Measurements from ENCODE around the gene OR8U1. TPM values are rescaled to one million over a fixed set of nuclear protein-coding genes. Genes with fewer than 3 reads are reported as not detected.
"Not testable (repeated sequence)": the region's sequence is repeated elsewhere in the genome, so short reads cannot be mapped to it uniquely, and the experiment has no call there.

The OR8U1 gene
- total RNA-seq (ENCODE audit: insufficient read depth, low replicate concordance): 3.6 TPM

DNA sequence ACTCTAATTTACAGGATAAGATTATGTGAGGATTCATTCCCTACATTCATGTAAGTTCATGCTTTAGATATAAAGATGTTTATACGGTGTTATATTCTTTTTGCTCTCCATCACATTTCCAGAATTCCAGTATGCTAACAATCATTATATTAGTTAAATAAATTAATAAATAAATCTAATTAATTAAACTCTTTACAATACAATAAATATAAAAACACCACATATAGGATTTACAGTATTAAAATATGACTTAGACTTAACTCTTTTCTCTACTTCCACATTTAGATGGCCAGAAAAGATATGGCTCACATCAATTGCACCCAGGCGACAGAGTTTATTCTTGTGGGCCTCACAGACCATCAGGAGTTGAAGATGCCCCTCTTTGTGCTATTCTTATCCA is at the start of gene OR8U1:
Gene OR8U1 (plus strand): TSS at position 301 of the 400 bp plus-strand sequence. CDS start 0 bp downstream, at position 301.
- DNase-seq (ENCODE audit: low spot score): no peak

DNA sequence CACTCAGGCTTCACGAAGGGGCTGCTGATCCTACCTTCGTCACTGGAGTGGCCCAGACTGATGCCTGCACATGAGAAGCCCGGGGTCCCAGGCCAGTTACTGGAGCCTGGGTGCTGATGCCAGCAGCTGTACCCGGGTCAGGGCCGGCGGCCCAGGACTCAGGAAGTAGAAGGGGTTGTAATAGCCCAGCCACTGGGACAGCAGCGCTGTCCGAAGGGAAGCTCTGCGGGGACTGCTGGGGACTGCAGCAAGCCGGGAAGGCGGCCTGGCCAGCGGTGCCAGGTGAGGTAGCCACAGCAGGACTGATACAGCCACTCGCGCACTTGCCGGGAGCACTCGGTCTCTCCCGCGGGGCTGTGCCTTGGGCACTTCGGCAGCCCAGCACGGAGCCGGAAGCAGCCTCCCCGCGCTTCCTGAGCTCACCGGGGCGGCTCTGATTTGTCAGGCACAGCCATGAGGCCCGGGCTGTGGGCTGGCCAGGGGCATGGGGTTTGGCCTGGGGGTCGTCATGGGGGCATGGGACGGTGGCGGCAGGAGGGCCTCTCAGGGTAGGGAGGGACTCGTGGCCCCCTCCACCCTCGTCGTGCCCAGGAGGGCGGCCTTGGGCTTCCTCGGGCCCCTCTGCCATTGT is 43.4 kb upstream of the OR8U1 start:
- DNase-seq (ENCODE audit: low spot score): no peak

DNA sequence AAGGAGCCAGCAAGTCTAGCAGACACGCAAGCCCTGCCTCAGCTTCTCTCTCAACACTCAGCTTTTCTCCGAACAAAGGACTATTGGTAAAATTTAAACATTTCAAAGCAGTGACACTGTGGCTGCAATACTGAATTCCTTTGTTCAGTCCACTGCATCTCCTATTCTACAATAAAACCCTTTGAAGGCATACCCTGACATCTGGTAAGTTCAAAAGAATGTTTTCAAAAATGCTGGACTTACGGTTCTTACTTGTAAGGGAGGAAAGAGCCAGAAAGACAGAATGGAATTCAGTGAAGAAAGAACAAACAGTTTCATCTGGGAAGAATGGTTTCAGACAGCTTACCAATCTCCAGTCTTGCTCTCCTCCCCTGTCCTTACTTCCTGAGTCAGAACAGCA is 42.3 kb upstream of the OR8U1 start:
- DNase-seq (ENCODE audit: low spot score): peak; percentile 1

DNA sequence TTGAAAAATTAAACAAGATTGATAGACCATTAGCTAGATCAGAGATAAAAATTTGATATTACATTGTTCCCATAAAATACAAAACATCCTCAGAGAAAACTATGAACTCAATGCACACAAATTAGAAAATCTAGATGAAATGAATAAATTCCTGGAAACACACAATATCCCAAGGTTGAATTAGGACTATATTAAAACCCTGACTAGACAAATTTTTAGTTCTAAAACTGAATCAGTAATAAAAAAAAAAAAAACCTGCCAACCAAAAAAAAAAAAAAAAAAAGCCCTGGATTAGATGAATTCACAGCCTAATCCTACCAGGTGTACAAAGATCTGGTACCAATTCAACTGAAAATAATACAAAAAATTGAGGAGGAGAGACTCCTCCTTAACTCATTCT is 35.1 kb upstream of the OR8U1 start:
- no peak for DNase-seq (ENCODE audit: low spot score)

DNA sequence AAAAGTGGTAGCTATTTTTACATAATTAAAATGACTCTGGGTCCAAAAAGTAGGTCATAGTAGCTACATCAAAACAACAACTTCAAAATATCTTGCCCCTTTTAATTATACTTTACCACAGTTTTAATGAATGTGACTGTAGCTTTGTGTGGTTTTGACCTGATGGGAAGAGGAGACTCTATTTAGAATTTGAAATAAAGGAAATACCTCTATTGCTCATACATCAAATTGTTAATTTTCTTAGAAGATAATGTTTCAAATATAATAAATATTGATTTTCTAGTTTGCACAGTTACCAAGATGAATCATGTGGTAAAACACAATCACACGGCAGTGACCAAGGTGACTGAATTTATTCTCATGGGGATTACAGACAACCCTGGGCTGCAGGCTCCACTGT is 29.7 kb upstream of the OR8U1 start, which contains the start of gene OR8K1:
Gene OR8K1 (plus strand): TSS at position 301 of the 400 bp plus-strand sequence. CDS start 0 bp downstream, at position 301.
- no peak for DNase-seq (ENCODE audit: low spot score)

DNA sequence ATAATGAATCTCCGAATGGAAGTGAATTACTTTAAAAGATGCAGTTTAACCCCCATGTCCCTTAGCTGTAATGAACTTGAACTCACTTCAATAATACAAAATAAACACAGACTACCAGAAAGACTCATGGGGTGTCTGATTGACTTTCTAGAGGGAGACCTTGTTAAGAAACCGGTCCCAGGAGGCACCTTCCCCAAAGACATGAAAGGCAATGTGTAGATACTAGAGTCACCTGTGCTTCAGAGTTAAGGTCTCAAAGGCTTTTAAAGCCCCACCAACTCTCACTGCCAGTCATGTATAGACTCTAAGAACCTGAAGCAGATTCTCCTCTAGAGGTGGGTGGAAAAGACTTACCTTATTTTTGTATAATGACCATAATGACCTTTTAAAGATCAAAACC is 21.4 kb upstream of the OR8U1 start, which contains the start of gene OR8J1:
Gene OR8J1 (plus strand): TSS at position 301 of the 400 bp plus-strand sequence. CDS start 5,956 bp downstream, outside the sequence.
- no peak for DNase-seq (ENCODE audit: low spot score)

DNA sequence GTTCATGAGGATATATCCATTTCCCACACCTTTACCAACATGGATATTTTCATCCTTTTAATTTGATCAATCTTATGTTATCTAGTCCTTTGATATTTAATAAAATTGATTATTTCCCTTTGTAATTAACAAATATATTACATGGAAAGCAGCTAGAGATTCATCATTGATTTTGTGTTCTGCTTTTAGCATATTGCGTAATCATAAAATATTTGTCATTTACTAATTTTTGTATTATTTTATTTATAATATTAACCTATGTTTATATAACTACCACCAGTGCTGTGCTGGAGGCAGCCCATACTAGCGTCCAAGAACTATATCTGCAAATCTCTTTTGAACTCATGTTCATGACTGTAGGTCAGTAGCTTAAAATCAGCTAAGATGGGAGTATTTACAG is 4.7 kb downstream of the OR8U1 start:
- no peak for DNase-seq (ENCODE audit: low spot score)

DNA sequence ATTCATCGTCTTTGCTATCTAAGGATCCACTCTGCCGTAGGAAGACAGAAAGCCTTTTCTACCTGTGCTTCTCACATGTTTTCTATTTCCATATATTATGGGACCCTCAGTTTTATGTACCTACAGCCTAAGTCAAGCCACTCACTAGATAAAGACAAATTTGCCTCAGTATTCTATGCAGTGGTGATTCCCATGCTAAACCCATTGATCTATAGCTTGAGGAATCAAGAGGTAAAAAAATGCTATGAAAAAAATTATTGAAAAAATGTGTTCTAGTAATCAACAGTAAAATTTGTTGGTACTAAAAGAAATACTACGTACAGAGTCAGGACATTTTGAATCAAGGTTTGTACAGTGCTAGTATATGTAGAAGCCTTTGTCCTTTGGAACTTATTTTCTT is 19.0 kb downstream of the OR8U1 start:
- DNase-seq (ENCODE audit: low spot score): no peak

DNA sequence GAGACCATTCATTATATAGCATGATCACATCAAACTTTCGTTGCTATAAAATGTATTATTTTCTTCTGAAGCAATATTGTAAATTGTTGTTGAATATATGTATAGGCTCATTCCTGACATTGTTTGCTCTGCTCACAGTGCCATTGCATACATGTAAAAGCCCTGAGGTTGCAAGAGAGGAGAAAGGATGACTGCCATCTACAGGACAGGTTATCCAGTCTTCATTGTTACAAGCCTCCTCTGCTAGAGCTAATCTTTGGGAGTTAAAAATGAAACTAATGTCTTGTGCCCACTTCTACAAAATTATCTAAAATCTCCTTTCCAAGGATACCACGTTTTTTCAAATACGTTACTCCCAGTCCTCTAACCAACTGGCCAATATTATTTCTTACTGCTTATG is 20.6 kb downstream of the OR8U1 start:
- DNase-seq (ENCODE audit: low spot score): no peak

DNA sequence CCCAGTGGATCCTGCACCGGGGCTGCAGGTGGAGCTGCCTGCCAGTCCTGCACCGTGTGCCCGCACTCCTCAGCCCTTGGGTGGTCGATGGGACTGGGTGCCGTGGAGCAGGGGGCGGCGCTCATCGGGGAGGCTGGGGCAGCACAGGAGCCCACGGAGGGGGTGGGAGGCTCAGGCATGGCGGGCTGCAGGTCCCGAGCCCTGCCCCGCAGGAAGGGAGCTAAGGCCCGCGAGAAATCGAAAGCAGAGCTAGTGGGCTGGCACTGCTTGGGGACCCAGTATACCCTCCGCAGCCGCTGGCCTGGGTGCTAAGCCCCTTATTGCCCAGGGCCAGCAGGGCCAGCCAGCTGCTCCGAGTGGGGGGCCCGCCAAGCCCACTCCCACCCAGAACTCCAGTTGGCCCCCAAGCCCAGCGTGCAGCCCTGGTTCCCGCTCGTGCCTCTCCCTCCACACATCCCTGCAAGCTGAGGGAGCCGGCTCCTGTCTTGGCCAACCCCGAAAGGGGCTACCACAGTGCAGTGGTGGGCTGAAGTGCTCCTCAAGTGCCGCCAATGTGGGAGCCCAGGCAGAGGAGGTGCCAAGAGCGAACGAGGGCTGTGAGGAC is 26.5 kb downstream of the OR8U1 start:
- not testable (repeated sequence) for DNase-seq (ENCODE audit: low spot score)

DNA sequence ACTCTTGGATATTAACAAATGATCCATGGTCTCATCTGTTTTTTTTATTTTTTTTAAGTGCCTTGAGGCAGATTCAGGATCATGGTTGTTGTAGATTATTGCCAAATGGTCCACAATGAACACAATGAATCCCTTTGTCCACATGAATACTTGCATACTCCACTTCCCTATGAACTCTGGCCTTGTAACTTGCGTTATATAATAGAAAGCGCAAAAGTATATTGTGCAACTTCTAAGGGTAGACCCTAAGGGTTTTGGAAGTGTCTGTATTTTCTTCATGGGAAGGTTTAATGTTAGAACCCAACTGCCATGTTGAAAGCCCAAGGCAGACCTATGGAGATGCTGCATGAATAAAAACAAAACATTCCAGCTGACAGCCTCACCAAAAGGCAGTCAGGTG is 29.0 kb downstream of the OR8U1 start:
- DNase-seq (ENCODE audit: low spot score): no peak

DNA sequence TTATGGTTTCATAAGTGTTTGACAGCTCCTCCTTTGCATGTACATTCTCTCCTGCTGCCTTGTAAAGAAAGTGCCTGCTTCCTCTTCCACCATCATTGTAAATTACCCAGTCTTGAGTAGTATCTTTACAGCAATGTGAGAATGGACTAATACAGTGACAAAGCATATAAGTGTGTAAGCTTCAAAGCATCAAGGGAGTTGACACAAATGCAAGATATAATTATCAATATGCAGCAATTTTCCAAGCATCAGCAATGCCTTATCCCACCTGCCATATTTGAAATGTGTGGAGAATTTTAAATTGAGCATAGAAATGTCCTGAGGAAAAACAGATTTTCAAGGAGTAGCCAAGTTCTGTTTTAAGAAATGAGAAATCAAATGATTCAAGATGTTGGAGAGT is 35.4 kb downstream of the OR8U1 start:
- no peak for DNase-seq (ENCODE audit: low spot score)

DNA sequence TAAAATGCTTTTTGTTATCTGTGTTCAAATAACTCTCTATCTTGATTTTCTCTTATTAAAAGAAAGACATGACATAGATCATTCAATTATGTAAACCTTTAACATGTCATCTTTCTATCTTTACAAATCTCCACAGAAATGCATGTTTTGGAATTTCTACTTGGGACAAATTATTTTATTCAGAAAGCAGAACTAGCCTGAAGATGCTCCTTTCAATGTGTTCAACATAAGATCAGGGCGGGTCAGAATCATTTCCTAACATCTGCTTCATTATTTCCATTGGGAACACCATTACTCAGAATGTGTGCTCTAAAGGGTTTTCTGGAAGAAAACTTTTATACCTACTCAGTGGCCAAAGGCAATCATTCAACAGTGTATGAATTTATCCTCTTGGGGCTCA is 37.0 kb downstream of the OR8U1 start, which contains the start of gene OR5AL1:
Gene OR5AL1 (plus strand): TSS at position 301 of the 400 bp plus-strand sequence.
- no peak for DNase-seq (ENCODE audit: low spot score)

Other genes with a start within 250 kb of the OR8U1 start
- gene OR8J3, start 235.4 kb upstream of the OR8U1 start, total RNA-seq (ENCODE audit: insufficient read depth, low replicate concordance): 2.9 TPM
- gene OR8K5, start 215.3 kb upstream of the OR8U1 start, total RNA-seq (ENCODE audit: insufficient read depth, low replicate concordance): 6.0 TPM
- 1.4 TPM for gene OR5J2, start 199.0 kb upstream of the OR8U1 start, total RNA-seq (ENCODE audit: insufficient read depth, low replicate concordance)
- gene OR5T2, start 141.4 kb upstream of the OR8U1 start, total RNA-seq (ENCODE audit: insufficient read depth, low replicate concordance): 4.3 TPM
- gene OR5T3, start 123.4 kb upstream of the OR8U1 start, total RNA-seq (ENCODE audit: insufficient read depth, low replicate concordance): 8.9 TPM
- gene OR5T1, start 101.5 kb upstream of the OR8U1 start, total RNA-seq (ENCODE audit: insufficient read depth, low replicate concordance): 5.1 TPM
- 7.9 TPM for gene OR8H1, start 83.4 kb upstream of the OR8U1 start, total RNA-seq (ENCODE audit: insufficient read depth, low replicate concordance)
- 6.0 TPM for gene OR8K3, start 60.5 kb upstream of the OR8U1 start, total RNA-seq (ENCODE audit: insufficient read depth, low replicate concordance)
- 4.6 TPM for gene OR8K1, start 29.6 kb upstream of the OR8U1 start, total RNA-seq (ENCODE audit: insufficient read depth, low replicate concordance)
- 2.4 TPM for gene OR8J1, start 21.3 kb upstream of the OR8U1 start, total RNA-seq (ENCODE audit: insufficient read depth, low replicate concordance)
- gene OR5AL1, start 37.1 kb downstream of the OR8U1 start, total RNA-seq (ENCODE audit: insufficient read depth, low replicate concordance): not detected
- gene OR5M3, start 97.7 kb downstream of the OR8U1 start, total RNA-seq (ENCODE audit: insufficient read depth, low replicate concordance): 5.8 TPM
- not detected for gene OR5M8, start 115.7 kb downstream of the OR8U1 start, total RNA-seq (ENCODE audit: insufficient read depth, low replicate concordance)
- not detected for gene OR5M11, start 167.6 kb downstream of the OR8U1 start, total RNA-seq (ENCODE audit: insufficient read depth, low replicate concordance)
- gene OR5M10, start 202.1 kb downstream of the OR8U1 start, total RNA-seq (ENCODE audit: insufficient read depth, low replicate concordance): not detected
- gene OR5M1, start 239.2 kb downstream of the OR8U1 start, total RNA-seq (ENCODE audit: insufficient read depth, low replicate concordance): 2.2 TPM